Superior temporal gyrus (tissue), 1 donor: ENCODE measurements around the gene CD55.

Experiments
- DNase-seq: peaks from one replicate; pipeline ENCODE4 v3.0.0-alpha.2; 2016; ENCODE audit errors: extremely low spot score

Gene CD55

DNA sequence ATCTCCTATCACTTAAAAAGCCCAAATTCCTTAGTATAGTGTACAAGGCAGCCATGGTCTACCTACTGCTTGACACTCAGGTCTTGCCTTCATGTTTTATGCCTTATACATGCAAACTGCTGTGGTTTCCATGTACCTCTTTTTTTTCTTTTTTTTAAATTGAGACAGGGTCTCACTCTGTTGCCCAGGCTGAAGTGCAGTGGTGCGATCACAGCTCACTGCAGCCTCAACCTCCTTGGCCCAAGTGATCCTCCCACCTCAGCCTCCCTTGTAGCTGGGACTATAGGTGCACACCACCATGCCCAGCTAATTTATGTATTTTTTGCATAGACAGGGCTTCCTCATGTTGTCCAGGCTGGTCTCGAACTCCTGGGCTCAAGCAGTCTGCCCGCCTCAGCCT lies 8.0 kb downstream of the CD55 start:
- DNase-seq, result no peak

DNA sequence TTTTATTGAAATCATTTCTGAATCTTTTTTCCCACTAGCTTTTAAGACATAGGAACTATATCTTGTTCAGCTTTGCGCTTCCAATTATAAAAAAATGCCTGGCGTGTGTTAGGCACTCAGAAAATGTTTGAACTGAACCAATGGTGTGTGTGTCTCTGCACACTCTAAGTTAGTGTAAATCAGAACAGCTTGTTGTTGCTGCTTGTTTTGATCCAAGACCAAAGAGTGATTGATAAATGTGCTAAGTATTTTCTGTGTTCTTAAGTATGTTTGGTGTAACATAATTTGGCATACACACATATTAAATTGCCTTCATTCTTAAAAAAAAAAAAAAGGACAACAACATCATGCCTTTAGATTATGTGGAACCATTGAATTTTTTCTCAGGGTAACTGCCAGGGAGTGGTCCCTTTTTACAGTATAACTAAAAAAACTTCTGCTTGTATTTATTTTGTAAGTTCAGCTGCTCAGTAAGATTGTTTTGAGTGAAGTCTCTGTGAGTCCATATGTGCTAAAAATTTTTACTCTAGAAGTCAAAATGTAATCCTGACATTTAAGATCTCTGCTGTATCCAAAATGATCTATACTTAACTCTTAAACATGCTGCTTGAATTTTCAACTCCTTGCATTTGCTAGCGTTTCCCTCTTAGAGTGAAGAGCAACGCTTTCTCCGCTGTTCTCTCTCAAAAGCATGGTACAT lies 8.7 kb downstream of the CD55 start:
- DNase-seq, result no peak

DNA sequence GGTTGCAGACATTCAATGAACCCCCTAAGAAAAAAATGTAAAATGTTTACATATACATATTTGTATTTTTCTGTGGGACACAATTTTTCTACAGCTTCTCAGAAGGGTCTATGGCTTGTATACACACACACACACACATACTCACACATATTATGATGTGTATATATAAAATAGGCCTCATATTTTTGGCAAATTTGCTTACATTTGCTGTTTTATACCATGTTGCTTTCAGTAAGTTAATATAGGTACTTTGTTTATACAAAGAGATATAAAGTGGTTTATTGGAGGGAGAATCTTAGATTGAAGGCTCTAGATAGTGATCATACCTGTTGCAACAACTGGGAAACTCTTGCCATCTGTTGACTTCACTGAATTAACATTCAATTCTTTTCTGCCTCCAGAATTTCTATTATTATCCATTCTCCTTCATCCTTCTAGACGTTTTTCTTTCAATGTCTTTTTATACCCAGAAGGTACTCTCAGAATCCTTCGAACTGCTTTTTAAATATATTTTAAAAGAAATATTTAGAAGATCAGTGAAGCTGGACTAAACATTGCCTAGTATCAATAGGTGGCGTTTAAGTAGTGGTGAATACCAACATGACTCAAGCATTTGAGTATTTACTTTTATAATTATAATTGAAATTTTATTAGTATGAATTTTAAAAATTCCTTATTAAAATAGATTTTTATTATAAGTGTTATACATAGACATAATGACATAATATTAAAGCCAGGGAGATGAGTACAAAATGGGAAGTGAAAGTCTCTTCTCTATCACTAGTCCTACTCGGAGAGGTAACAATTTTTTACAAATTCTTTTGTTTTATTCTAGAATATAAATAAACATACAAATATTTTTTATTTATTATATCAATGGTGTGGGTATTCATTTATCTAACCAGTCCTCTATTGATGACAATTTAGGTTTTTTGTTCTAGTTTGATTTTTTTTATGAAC lies 10.2 kb downstream of the CD55 start:
- no peak for DNase-seq

DNA sequence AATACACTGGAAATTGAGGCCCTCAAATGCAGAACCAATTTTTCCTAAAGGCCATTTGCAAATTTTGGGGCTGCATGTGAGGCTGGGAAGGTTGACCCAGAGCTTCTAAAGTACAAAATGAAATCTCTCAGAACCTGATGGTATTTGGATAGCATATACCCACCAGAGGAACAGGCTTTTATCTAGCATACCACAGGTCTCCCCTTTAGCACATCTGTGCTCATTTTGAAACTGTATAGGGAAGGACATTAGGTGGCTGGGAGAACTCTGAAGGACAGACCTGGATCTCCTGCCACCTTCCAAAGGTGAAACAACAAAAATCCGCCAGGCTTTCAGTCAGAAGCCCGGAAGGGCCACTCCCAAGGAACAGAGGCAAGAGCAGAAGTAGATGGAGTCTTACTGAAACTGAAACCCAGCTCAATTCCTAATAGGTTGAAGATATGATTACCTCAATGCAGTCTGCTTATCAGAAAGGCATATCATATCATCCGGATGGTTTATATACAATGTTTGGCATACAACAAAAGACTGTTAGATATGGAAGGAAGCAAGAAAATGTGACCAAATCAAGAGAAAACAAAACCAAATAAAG lies 11.6 kb downstream of the CD55 start:
- no peak for DNase-seq

DNA sequence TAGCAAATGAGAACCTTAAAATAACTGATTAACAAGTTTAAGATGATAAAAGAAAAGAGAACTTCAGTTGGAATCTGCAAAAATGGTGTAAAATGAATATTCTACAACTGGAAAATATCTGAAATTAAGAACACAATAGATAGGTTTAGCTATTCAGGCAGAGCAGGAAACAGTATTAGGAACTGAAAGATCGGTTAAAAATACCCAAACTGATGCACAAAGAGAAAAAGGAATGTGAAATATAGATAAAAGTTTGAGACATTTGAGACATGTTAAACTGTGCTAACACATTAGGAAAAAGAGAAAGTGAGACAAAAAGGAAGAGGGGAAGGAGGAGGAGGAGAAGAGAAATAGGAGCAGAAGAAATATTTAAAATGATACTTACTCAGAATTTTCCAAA lies 12.1 kb downstream of the CD55 start:
- DNase-seq, result no peak

DNA sequence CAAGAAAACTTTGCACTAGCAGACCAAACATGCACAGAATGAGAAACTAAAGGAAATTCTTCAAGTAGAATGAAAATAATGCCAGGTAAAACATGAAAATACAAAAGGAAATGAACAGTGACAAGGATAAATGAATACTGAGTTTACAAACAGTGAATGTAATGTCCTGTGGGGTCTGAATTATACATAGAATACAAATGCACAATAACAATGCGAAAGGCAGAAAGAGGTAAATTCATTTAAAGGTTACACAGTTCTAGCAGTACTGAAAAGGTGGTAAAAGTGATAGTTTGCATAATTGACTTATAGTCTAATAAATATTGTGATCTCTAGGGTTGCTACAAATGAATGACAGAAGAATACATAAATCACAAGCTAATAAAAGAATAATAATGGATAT lies 12.9 kb downstream of the CD55 start:
- DNase-seq, result no peak

DNA sequence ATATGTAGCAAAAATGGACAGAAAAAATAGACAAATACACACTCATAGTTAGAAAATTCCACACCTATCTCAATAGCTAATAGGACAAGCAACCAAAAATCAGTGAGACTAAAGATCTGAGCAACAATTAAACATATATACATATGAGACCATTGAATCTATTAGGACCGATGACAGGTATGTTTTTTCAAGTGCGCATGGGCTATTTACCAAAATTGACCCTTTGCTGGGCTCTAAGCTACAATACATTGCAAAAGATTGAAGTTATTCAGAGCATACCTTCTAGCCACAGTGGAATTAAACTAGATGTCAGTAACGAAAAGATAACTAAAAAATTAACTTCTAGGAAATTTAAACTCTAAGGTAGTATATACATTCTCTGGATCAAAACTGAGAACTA lies 13.7 kb downstream of the CD55 start:
- DNase-seq, result no peak

DNA sequence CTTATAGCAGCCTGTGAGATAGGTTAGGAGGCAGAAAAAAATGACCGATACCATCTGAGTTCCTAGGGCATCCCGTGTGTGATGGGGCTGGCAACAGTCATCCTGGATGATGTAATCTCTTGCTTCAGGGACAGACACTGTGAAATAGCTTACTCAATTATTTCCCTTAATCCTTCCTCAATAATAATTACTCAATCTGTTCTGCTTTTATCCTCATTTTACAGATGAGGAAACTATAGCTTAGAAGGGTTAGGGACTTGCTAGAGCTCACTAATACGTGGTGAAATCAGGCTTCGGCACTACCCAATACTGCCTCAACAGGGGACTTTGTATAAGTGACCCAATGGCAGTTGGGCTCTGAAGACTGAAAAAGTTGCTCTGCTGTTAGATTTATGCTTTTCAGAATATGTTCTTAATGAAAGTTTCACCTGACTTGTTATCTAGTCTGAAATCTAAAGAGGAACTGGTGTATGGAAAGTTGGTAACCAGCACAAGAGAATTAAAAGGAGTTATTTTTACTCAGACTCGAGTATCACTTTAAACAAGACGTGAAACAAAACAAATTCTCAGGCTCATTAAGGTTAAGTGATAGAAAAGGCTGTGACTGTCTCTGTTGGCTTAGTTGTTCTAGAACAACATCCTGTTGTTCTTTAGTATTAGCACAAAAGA lies 14.4 kb downstream of the CD55 start:
- DNase-seq, result no peak

DNA sequence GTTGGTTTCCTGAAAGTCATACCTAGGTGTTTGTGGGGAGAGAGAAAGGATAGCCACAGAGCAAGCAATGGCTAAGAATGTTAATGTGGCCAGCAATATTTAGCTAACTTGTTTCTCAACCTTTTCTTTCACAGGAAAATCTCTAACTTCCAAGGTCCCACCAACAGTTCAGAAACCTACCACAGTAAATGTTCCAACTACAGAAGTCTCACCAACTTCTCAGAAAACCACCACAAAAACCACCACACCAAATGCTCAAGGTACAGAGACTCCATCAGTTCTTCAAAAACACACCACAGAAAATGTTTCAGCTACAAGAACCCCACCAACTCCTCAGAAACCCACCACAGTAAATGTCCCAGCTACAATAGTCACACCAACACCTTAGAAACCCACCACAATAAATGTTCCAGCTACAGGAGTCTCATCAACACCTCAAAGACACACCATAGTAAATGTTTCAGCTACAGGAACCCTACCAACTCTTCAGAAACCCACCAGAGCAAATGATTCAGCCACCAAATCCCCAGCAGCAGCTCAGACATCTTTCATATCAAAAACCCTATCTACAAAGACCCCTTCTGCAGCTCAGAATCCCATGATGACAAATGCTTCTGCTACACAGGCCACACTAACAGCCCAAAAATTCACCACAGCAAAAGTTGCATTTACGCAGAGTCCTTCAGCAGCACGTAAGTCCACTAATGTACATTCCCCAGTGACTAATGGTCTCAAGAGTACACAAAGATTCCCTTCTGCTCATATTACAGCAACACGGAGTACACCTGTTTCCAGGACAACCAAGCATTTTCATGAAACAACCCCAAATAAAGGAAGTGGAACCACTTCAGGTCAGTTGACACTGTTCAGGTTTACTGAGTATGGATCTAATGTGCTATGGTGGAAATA lies 15.3 kb downstream of the CD55 start:
- DNase-seq, result no peak

DNA sequence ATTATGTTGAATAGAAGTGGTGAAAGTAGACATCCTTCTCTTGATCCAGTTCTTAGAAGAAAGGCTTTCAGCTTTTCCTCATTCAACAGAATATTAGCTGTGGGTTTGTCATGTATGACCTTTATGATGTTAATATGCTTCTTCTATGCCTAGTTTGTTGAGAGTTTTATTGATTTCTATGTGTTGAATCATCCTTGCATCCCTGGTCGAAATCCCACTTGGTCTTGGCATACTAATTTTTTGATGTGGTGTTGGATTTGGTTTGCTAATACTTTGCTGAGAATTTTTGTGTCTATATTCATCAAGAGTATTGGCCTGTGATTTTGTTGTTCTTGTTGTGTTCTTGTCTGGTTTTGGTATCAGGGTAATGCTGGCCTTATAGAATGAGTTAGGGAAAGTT lies 20.9 kb downstream of the CD55 start:
- no peak for DNase-seq

DNA sequence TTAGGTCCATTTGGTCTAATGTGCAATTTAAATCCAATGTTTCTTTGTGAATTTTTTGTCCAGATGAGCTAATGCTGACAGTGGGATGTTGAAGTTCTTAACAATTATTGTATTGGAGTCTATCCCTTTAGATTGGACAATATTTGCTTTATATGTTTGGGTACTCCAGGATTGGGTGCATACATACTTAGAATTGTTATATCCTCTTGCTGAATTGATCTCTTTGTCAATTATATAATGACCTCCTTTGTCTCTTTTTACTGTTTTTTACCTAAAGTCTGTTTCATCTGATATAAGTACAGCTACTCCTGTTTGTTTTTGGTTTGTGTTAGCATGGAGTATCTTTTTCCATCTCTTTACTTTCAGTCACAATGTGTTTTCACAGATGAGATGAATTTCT lies 22.2 kb downstream of the CD55 start:
- DNase-seq, result no peak

DNA sequence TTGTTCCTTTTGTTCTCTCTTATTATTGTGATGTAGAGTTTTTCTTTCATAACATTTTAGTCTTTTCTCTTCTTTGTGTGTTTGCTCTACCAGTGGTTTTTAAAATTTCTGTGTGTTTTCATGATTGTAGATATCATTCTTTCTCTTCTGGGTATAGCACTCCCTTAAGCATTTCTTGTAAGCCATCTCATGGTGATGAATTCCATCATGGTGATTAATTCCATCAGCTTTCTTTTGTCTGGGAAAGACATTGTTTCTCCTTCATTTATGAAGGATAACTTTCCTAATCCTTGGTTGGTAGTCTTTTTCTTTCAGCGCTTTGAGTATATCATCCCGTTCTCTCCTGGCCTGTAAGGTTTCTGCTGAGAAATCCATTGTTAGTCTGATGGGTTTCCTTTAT lies 22.7 kb downstream of the CD55 start:
- no peak for DNase-seq

DNA sequence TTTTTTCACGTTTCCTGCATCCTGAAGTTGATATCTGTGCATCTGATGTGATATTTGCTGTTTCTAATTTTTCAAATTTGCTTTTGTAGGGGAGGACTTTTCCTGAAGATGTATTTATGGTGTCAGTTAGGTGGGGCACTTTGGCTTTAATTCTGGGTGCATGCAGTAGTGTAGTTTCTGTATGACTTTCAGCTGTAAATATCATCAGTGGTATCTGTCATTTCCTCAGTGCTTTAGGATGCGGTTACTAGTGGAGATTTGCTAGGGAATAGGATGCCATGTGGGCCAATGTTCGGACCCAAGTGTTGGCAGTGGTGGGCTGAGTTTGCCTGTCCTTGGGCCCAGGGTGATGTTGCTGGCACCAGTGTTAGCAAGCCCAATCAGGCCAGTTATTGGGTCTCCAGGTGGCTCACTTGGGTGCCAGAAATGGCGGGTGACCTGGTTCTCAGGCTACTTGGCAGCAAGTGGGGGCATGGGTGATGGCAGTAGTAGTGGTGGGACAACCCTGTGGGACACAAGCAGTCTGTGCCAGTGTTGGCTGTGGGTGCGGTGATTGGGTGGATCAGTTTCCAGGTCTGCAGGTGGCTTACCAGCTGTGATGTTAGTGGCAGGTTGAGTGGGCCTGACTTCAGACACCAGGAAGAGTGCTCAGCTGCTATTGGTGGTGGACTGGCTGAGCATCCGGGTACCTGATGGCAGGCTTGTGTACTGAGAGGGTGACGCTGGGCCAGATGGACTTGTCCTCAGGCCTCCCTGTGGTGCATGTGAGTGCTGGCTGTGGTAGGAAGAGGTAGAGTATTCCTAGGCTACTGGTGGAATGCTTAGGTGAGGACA lies 24.4 kb downstream of the CD55 start:
- no peak for DNase-seq

DNA sequence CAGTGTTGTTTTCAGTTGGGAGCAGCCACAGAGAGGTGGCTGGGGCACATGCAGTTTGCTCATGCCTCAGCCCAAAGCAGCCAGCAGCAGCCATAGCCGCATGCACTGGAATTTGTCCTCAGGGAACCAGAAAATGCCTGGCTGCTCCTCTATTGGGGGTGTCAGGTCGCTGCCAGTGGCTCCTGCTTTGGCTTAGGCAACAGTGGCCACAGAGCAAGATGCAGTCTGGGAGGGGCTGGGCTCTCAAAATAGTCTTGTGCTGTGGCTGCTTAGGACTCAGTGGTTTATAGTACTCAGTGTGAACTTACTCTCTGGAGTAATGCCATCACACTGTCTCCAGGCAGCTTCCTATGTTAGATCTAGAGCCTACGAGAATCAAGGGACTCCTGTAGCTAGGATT lies 25.0 kb downstream of the CD55 start:
- no peak for DNase-seq

DNA sequence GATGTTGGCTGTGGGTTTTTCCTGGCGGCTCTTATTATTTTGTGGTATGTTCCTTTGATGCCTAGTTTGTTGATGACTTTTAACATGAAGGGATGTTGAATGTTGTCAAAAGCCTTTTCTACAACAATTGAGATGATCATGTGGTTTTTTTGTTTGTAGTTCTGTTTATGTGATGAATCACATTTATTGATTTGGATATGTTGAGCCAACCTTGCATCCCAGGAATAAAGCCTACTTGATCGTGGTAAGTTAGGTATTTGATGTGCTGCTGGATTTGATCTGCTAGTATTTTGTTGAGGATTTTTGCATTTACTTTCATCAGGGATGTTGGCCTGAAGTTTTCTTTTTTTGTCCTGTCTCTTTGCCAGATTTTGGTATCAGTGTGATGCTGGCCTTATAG lies 28.5 kb downstream of the CD55 start:
- no peak for DNase-seq

DNA sequence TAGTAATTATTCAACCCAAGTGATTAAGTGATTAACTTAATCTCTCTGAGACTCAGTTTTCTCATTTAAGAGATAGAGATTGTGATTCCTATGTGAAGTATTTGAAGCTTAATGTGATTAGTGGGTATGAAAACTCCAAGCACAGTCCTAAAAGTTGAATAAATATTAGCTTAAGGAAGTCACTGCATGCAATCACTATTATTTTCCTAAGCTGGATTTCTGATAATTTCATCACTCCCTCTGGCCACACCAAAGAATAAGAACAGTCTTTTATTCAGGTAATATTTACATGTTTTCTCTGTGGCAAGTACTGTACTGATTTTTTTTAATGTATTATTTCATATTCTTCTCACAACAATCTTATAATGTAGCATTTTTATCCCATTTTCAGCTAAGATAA lies 31.1 kb downstream of the CD55 start:
- no peak for DNase-seq

DNA sequence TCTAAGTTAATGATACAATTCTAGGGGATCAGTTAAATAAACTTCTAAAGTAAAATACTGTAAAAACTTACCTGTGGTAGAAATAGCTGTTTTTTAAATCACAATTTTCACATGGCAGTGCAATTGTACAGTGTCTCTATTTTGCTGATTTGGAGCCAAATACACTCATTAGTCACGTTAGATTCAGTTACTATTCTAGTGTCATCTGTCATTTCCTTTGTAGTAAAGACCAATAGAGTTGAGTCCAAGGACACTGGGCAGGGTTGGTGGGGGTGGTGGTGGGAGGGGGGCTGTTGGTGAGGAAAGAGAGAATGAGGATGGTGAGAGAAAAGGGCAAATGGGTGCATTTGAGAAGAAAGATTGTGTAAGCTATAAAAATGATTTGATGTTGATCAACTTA lies 33.6 kb downstream of the CD55 start:
- no peak for DNase-seq

DNA sequence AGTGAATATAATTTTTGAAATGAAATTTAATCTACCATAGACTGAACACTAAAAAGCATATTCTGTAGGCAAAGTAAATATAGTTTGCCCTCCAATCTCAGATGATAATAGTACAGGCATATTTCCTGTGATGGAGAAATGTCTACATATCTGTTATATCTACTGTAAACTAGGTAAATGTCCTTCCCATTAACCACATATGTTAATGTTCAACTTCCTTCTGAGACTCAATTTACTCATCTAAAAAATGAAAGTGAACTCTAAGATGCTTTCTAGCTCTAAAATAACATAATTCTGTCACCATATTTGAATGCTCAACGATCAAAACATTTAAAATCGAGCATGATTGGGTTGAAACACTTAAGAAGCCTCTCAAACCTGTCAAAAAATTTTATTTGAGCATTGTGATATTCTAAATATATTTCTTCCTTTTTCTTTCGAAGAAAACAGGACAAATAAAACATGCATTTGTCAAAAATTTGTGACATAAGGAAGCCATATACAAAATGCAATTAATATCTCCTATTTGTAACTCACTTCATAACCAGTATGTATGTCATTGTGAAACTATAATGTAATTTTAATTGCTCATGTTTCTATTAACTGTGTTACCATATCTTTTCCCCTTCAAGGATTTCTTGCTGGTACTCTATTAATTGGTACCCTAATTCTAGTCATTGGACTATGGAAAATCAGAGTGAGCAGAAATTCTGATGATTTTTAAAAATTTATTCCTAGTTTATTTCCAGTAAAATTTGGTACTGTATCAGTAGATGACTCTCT lies 34.2 kb downstream of the CD55 start:
- no peak for DNase-seq

DNA sequence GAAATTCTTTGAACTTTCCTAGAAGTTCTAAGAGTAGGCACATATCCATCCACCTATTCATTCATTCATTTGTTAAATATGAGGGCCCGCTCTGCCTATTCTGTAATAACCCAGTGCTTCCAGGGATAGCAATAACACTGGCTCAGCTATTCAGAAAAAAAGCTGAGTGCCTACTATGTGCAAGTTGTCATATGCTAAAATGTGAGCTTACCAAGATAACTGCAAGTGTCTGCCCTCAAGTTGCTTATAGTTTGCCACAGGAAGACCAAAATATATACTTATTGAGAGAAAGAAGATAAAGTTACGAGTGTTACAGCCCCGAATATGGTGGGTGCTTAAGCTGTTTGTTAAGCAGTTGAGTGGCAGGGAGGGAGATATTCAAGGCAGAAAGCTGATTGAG lies 39.6 kb downstream of the CD55 start:
- DNase-seq, result no peak

DNA sequence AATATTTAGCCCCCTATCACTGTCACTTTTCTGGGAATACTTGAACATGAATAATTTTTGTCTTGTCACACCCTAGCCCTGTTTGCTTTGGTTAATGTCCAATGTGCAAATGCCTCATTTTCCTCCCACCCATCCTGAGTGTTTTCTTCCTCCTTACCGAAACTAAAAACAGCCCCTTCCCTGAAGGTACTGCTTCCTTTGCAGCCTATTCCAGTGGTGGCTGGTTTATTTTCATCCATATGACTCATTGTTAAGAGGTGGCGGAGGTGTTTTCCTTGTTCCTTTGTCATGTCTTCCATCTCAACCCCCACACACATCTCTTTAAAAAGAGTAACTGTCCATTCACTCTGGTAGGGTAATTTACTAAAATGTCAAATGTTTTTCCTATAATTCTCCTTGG lies 40.4 kb downstream of the CD55 start:
- no peak for DNase-seq
